GM19372 (cell line): ENCODE measurements around the gene AKT1.
"Not testable (repeated sequence)": the region's sequence is repeated elsewhere in the genome, so short reads cannot be mapped to it uniquely, and the experiment has no call there.

Experiments used
- ATAC-seq: cut with Tn5 transposase; IDR thresholded peaks from one replicate; pipeline ENCODE4 v1.9.1; 2021; ENCODE audit warnings: mild to moderate bottlenecking, low read depth, moderate library complexity; ENCODE audit not compliant: unreplicated experiment

Gene AKT1

DNA sequence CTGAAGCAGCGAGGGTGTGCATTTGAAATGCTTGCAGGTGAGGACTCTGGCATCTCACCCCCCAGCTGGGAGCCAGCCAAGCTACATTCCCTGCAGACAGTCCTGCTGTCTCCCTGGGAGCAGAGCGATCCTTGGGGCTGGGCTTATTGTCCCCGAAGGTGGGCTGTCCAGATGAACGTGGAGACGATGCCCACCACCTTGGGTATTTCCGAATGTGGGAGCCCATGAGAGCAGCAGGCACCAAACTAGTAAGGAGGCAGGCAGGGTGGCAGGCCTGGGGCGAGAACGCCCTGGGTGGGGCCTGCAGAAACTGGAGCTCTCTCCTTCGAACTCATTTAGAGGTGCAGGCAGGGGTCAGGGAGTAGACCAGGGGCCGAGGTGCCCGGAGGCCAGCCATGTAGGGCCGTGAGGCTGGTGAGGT lies 23.8 kb upstream of the AKT1 start:
- ATAC-seq, result no peak

DNA sequence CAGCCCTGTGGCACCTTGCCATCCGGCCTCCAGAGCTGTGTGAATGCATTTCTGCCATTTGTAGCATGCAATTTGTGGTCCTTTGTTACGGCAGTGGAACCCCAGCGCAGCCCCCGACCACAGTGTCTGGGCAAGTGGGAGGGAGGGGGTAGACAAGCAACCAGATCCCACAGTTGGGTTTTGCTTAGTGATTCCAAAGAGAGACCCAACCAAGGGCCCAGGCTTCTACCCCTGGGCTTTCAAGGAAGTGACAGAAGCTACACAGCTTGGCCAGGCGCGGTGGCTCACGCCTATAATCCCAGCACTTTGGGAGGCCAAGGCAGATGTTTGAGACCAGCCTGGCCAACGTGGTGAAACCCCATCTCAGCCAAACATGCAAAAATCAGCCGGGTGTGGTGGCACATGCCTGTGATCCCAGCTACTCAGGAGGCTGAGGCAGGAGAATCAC lies 23.2 kb upstream of the AKT1 start:
- no peak for ATAC-seq

- ATAC-seq, result no peak
Observed at GRCh38 chr14:104817930-104818713, 22.6 kb upstream of the AKT1 start.

- ATAC-seq, result no peak
Observed at GRCh38 chr14:104816616-104816884, 21.0 kb upstream of the AKT1 start.

- not testable (repeated sequence) for ATAC-seq
Observed at GRCh38 chr14:104814701-104815100, 19.2 kb upstream of the AKT1 start.

DNA sequence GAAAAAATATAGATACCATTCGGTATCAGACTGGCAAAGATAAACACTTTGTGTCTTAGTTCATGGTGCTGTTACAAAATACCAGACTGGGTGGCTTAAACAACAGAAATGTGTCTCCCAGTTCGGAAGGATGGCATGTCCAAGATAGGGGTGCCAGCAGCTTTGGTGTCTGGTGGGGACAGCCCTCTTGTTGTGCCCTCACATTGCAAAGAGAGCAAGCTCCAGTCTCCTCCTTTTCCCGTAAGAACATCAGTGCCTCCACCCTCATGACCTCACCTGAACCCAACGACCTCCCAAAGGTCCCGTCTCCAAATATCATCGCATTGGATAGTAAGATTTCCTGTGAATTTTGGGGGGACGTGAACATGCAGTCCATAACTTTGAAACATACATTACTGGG lies 17.7 kb upstream of the AKT1 start:
- no peak for ATAC-seq

DNA sequence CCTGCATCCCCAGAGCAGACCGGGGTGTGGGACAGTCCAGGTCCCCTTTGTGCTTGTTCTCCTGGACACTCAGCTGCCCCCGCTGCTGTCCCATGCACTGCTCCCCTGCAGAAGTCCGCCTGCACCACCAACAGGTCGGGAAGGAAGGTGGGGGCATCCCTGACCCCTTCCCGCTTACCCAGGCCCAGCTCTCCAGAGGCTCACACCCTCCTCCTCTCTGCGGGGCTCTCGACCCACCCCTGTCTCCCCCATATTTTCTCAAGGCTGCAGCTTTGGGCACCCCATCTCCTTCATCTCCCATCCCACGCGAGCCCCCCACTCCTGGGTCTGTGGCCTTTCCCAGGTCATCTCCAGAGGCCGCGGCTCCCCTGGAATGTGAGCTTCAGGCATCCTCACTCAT lies 14.8 kb upstream of the AKT1 start:
- ATAC-seq, result no peak

DNA sequence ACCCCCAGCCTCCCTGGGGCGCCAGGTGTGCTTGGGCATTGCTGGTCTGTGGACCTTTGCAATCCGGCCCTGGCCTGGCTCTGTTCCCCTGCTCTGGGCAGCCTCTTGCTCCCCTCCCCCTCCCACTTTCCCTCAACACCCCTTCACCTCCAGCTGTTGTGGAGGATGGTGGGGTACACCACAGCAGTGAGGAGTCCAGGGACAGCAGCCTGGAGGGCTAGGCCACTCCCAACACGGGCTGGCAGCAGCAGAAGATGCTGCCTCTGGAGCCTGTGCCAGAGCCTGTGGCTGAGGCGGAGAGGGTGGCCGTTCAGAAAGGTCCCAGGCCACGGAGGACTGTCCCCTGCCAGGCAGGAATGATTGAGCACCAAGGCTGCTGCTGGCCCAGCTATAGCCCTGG lies 12.9 kb upstream of the AKT1 start:
- ATAC-seq, result no peak

GRCh38 chr14:104806625-104807465 lies 11.3 kb upstream of the AKT1 start:
- ATAC-seq, result no peak

DNA sequence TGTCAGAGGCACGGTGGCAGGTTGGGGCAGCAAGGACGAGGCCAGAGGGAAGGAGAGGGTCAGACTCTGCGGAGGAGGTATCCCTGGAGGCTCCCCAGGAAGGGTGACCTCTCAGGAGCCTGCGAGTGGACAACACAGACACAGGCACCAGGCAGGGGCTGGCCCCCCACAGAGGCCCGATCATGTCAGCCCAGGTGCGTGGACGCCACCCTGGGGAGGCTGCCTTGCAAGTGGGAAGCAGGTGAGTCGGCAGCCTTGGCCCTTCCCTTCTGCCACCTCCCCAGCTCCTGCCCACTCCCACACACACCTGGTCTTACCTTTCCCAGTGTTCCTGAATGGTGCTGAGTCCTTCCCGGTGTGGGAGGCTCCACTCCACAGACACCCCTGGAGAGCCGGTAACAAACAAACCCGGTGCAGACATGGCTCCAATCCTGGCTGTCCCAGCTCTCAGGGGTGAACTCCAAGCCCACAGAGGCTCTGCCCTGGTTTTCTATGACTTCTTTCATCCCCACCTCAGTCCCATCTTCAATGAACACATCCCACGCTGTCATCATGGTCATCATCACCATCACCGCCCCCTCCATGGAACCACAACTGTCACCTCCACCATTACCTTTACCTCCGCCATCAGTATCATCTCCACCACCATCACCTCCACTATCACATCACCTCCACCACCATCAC lies 10.5 kb upstream of the AKT1 start:
- no peak for ATAC-seq

- ATAC-seq, result no peak
Observed at GRCh38 chr14:104805326-104805678, 9.8 kb upstream of the AKT1 start.

DNA sequence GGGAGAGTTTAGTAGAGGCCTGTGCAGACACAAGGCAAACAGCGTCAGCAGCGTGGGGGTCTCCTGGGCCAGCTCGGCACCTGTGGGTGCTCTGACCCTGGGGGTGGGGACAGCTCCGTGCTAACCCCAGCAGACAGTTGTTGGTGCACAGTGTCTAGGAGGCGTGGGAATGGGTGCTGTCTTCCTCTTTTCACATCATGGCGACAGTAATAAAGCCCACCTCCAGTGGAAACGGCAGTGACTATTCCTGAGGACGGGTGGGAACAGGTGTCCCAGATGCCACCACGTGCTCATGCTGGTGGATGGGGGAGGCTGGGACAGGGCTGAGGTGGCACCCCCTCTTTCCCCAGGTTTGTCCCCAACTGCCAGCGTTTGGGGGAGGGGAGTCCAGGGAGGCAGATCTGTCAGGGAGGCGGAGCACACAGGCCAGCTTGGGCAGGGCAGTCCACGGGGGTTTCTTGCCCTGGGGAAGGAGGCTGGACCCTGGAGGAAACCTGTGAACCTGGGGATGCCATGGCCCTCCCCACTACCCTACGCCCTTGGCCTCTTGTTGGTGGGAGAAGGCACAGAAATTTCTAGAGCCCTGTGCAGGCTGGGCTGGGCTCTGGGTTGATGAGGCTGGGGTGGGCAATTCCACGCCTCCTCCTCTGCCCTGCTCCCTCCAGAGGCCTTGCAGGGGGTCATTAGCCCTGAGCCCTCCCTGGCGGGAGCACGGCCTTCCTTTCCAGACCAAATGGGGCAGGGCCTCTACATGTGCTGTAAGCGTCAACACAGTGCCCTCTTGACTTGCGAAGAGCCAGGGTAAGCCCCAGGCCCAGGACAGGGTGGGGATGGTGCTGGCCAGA lies 9.2 kb upstream of the AKT1 start:
- no peak for ATAC-seq

- ATAC-seq, result no peak
Observed at GRCh38 chr14:104803912-104804410, 8.4 kb upstream of the AKT1 start.

DNA sequence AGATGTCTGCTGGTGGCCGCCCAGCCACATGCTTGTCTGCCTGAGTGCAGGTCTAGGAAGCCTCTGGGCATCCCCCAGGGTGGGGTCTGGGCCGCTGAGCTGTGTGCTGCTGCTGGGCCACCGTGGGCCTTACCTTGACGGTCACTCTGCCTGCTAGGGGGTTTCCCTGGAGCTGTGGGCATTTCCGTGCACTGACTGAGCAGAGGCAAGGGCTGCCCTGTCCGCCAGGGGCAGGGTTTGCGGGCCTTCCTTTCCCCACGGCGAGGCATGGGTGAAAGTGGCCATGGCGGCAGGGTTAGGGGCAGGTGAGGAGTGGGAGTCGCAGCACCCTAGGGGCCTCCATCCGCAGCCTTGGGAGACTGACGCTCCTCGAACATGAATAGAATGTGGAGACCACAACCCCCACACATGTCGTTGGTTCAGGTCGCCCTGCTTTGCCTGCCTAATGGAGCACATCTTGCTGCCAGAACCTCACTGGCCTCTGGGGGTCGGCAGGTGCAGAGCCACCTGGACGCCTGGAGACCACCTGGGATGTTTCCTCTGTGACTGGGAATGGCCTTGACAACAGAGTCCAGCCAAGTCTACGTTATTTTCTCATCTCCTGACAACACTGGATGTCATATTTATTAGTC lies 7.8 kb upstream of the AKT1 start:
- ATAC-seq, result no peak

GRCh38 chr14:104802394-104803184 lies 7.0 kb upstream of the AKT1 start:
- ATAC-seq, result no peak

DNA sequence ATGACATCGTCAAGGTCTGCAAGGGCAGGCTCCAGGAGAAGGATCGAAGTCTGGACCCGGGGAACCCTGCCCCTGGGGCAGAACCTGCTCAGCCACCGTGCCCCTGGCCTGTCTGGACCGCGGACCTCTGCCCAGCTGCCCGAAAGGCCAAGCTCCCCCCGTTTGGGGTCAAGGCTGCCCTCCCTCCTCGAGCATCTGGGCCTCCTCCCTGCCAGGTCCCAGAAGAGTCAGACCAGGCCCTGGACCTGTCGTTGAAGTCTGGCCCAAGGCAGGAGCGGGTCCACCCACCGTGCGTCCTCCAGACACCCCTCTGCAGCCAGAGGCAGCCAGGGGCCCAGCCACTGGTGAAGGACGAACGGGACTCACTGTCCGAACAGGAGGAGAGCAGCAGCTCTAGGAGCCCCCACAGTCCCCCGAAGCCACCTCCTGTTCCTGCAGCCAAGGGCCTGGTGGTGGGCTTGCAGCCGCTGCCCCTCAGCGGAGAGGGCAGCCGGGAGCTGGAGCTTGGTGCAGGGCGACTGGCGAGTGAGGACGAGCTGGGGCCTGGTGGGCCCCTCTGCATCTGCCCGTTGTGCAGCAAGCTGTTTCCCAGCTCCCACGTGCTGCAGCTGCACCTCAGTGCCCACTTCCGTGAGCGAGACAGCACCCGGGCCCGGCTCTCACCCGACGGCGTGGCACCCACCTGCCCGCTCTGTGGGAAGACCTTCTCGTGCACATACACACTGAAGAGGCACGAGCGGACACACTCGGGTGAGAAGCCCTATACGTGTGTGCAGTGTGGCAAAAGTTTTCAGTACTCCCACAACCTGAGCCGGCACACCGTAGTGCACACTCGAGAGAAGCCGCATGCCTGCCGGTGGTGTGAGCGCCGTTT lies 6.2 kb upstream of the AKT1 start:
- ATAC-seq, result no peak

DNA sequence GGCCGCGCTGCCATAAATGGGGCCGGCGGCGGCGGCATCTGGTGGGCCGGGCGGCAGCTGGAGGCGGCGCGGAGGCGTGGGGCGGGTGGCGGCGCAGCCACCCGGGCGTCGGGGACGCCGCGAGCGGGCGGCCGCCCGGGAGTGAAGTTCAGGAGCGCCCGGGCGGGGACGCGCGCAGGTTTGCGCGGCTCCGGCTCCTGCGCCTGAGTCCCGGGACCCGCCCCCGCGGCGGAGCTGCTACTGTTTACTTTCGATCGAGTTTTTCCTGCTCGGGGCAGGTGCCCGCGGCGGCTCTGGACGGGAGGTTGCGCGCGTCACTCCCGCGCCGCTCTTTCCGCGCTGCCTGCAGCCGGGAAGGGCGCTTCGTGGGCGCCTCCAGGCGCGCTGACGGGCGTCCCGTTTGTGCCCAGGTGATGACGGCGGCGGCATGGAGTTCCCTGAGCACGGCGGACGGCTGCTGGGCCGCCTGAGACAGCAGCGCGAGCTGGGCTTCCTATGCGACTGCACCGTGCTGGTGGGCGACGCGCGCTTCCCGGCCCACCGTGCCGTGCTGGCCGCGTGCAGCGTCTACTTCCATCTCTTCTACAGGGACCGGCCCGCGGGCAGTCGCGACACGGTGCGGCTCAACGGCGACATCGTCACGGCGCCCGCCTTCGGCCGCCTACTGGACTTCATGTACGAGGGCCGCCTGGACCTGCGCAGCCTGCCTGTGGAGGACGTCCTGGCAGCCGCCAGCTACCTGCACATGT lies 5.4 kb upstream of the AKT1 start, which contains the start of gene ZBTB42:
Gene ZBTB42, plus strand, starts transcription at position 331 of the 749 bp plus-strand sequence. Its CDS starts 97 bp downstream, at position 428.
- ATAC-seq, result peak; percentile 39
